GM21367 (cell line): ENCODE measurements around the gene SLC35F5.
"Not testable (repeated sequence)": the region's sequence is repeated elsewhere in the genome, so short reads cannot be mapped to it uniquely, and the experiment has no call there.

Experiments
- ATAC-seq: cut with Tn5 transposase; IDR thresholded peaks from one replicate; pipeline ENCODE4 v1.9.1; 2021; ENCODE audit not compliant: unreplicated experiment

SLC35F5 gene, protein sequence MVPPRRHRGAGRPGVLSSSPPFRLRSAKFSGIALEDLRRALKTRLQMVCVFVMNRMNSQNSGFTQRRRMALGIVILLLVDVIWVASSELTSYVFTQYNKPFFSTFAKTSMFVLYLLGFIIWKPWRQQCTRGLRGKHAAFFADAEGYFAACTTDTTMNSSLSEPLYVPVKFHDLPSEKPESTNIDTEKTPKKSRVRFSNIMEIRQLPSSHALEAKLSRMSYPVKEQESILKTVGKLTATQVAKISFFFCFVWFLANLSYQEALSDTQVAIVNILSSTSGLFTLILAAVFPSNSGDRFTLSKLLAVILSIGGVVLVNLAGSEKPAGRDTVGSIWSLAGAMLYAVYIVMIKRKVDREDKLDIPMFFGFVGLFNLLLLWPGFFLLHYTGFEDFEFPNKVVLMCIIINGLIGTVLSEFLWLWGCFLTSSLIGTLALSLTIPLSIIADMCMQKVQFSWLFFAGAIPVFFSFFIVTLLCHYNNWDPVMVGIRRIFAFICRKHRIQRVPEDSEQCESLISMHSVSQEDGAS

DNA sequence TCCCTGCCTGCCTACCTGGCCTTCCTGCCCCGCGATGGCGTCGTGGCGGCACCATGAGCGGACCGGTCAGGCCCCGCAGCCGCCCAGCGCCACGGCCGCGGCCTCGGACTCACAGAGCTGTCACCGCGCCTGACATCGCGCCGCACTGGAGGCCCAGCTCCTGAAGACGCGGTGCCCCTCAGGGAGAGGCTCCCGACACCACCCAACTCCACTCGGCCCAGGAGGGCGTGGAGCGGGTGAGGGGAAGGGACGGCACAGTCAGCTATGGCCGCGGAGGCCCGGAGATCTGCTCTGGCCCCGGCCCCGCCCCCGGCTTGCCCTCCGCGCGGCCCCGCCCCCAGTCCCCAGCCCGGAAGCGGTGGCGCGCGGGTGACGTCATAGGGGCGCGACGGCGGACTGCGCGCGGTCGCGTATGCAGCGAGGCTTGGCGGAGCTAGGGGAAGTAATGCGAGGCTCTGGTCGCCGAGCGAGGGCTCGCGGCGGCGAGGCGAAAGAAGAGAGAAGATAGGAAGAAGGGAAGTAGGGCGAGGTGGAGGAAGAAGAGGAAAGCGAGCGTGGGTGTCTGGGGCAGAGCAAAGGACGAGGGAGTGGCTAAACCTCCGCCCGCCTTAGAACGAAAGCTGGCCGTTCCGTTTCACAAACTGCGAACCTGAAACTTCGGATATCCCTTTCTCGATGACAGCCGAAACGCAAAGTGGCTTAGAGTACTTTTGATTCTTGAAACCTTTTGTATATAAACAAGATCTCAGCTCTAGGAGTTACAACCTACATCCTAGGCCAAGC lies at the start of gene SLC35F5:
Gene SLC35F5, minus strand, starts transcription at position 288 of the 783 bp plus-strand sequence. Its CDS starts 233 bp downstream, at position 55.
- peak; percentile 82 for ATAC-seq

DNA sequence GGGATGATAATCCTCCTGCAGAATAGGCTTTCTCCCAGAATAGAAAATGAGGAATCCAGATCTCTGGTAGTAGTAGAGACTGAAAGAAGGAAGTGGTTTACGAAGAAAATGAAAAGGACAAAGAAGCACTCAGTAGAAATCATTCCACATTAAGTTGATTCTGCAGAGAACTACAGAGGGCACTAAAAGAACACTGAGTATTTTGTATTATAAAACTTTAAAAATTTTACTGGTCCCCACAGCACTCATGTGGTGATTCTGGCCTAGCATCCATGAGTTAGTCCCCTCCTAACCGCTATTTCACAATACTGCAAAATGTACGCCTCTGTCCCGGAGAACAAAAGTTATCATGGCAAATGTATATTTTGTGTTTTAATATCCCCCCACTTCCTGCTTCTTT lies 42.9 kb upstream of the SLC35F5 start:
- no peak for ATAC-seq

DNA sequence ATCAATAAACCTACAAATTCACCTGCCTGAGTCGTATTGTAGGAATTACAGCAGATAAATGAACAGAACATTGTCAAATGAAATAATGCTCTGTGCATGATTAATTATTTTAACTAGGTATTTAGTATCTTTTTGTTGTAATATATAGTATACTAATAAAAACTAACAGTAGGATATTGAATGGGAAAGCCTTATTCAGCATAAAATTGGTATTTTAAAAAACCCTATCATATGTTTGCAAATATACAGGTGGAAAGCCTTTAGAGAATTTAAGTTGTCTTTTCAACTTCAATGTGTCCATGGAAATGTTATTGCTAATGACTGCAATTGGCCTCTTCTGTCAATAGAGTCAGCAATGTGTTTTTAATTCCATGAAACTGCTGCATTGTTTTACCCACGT lies 40.8 kb upstream of the SLC35F5 start:
- ATAC-seq: no peak

DNA sequence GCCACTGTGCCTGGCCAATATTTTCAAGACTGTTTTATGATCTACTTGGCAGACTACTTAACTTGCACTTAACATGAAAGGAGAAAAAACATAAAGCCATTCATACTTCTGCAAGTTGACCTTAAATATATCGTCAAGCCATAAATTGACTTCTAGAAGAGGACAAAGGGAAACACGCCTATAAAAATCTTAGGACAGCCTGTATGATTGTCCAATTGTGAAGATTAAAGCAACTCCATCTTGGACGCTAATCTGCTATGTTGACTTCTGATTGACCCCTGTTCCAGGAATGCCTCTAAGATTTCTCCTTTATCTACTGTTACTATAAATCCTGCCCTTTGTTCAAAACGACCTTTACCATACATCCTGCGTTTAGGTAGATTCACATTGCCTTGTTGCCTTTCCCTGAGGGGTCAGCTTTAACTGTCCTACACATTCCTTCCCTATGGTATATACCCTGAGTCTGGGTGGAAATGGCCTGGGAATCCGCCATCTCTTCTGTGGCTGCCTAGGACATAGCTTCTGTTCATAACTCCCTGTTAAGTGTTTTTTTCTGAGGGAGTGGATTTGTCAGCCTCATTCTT lies 40.2 kb upstream of the SLC35F5 start:
- no peak for ATAC-seq

DNA sequence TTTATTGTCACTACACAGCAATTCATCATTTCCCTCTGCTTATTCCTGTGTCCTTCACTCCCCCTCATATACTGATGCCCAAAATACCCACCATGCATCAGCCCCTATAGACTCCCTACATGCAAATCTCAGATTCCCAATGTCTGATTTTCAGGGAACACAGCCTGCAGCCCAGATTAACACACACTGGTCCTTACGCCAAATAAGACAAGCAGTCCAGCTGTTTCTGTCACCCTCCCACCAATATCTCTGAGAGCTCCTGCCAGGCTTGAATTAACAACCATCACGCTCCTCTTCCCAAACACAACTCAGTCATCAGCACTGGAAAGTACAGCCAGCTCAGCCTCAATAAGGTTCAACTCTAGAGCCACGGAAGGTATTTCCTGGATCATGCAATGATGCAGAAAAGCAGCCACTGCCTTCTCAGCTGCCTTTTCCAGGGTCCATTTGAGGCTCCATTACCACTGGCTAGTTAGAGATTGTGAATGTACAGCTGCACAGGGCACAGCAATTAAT lies 39.0 kb upstream of the SLC35F5 start:
- ATAC-seq: no peak

DNA sequence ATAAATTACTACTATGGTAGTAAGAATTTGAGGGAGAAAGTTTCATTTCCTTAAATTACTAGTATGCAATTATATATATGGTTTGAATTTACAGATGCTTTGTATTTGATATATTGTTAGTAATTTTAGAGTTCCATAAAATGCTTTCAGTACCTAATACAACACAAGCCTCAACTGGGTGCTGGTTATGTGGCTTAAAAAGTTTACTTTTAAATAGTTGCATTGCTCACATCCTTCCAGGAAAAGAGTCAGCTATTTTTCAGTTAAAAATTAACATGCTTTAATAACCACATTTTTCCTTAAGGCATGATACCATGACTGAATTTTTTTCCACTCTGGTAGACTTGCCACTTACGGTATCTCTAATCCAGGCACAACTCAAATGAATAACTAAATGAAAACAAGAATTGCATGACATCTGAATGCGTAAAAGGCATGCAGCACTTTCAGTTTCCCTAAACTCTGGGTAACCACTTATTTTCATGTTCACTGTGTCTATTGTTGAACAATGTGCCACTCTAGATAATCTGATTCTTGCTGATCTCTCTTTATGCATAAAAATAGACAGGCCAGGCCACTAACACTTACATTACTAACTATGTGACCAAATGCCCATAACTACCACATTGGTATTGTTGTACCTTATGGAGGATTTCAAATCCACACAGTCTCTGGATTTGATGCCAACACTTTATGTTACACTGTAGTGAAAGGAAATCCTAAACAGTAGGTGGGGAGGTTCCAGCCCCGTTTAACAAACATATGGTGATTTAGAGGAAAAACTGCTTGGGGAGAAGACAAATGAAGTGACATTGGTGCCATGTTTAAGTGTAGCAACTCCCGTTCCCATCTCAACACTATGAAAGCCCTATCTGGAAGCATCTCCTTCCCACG lies 35.5 kb upstream of the SLC35F5 start:
- peak; percentile 89 for ATAC-seq

DNA sequence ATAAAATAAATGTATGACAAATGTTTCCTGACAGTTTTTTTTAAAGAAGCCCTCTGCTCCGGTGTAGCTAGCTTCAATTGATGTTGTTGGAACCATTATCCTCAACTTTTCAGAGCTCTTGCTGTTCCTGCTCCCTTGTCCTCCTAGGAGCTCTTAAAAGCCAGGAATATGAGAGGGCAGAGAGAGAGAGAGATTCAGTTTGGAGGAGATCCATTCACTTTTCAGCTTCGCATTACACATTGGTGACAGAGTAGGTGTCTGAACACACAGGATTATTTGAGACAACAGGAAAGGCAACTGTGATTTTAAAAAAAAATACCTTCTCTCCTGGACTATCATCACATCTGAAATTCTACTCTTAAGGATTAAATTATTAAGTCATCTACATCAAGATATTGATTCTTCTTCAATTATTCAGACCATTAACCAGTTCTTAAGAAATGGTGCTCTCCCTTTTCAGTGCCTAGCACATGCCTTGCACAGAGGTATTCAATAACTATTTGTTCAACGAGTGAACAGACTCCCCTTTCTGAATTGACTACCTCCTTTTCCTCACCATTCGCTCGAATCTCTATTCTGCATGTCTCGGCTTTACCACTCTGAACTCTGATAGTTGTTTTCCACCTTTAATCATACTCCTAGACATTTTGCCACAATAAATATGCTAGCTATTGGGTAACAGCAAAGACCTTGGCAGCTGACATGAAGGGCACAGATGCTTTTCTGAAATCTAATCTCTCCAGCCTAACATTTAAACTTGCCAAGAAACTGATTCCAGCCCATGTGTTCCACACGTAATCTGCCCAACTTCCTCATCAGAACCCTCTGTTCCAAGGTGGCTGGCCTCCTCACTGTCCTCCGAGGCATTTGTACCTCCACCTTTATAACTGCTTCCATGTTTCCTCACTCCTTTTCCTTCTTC lies 28.6 kb upstream of the SLC35F5 start:
- ATAC-seq: no peak

DNA sequence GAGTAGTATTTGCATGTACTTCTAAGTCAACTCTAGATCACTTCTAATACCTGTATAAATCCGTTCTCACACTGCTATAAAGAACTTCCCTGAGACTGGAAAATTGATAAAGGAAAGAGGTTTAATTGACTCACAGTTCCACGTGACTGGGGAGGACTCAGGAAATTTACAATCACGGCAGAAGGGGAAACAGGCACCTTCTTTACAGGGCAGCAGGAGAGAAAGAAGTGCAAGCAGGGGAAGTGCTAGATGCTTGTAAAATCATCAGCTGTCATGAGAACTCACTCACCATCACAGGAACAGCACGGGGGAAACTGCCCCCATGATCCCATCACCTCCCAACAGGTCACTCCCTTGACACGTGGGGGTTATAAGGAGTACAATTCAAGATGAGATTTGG lies 24.0 kb upstream of the SLC35F5 start:
- no peak for ATAC-seq

DNA sequence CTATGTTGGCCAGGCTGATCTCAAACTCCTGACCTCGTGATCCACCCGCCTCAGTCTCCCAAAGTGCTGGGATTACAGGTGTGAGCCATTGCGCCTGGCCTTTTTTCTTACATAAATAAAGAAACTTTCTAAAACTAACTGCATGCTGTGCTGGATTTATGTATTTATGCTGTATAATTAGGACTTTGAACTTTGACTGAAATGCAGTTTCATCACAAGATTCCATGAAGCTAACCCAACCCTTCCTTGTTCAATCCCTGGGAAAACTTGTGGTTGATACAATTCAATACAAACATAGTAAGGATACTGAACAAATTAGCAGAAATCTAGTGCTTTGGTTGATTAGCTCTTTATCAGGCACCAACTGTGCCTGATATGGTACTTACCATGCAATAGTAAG lies 20.9 kb upstream of the SLC35F5 start:
- ATAC-seq: no peak

DNA sequence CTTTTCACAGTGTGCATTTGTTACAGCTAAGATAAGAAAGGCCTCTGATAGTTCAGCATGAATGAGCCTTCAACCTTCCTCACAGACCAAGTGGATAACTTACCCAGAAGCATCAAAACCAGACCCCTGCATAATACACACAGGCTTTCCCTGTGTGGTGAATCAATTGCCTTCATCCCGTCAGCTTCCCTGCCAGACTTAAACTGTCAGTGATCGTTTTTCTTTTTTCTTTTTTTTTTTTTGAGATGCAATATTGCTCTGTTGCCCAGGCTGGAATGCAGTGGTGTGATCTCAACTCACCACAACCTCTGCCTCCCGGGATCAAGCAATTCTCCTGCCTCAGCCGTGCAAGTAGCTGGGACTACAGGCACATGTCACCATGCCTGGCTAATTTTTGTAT lies 20.5 kb upstream of the SLC35F5 start:
- no peak for ATAC-seq

DNA sequence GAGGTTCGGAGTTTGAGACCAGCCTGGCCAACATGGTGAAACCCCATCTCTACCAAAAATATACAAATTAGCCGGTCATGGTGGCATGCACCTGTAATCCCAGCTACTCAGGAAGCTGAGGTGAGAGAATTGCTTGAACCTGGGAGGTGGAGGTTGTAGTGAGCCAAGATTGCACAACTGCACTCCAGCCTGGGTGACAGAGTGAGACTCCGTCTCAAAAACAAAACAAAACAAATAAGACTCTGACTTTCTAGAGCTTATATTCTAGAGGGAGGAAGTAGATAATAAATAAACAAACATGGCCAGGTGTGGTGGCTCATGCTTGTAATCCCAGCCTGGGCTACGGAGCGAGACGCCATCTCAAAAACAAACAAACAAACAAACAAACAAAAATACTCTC lies 18.2 kb upstream of the SLC35F5 start:
- ATAC-seq: not testable (repeated sequence)

DNA sequence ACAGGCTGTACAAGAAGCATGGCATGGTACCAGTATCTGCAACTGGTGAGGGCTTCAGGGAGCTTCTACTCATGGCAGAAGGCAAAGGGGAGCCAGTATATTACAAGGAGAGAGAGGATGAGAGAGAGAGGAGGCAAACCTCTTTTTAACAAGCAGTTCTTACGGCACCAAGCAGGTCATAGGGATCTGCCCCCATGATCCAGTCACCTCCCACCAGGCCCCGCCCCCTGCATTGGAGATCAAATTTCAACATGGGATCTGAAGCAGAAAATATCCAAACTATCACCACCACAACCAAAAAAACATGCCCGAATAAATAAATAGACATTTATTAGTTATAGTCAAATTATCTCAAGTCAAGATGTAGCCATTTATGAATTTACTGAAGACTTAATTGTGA lies 14.5 kb upstream of the SLC35F5 start:
- no peak for ATAC-seq

DNA sequence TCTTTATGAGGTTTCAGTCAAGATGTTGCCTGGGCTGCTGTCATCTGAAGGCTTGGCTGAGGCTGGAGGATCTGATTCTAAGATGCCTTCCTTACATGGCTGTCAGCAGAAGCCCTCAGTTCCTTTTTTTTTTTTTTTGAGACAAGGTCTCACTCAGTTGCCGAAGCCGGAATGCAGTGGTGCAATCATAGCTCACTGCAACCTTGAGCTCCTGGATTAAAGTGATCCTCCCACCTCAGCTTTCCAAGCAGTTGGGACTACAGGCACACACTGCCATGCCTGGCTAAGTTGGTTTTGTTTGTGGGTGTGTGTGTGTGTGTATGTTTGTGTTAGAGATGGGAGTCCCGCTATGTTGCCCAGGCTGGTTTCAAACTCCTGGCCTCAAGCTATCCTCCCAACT lies 13.1 kb upstream of the SLC35F5 start:
- ATAC-seq: no peak

DNA sequence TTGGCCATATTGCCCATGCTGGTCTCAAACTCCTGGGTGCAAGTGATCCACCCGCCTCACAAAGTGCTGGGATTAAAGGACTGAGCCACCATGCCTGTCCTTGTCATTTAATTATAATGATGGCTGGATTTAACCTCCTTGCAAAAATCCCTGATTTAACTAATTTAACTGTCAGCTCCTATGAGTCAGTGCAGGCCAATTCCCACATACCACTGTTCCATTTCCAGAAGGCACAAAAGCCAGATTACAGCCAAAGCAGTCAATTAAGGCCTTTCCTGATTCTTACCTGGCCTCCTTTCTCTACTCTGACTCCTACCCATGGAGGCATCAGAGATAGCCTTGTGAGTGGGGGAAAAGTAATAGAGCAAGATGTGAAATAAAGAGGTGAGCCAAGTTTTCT lies 12.3 kb upstream of the SLC35F5 start:
- no peak for ATAC-seq

DNA sequence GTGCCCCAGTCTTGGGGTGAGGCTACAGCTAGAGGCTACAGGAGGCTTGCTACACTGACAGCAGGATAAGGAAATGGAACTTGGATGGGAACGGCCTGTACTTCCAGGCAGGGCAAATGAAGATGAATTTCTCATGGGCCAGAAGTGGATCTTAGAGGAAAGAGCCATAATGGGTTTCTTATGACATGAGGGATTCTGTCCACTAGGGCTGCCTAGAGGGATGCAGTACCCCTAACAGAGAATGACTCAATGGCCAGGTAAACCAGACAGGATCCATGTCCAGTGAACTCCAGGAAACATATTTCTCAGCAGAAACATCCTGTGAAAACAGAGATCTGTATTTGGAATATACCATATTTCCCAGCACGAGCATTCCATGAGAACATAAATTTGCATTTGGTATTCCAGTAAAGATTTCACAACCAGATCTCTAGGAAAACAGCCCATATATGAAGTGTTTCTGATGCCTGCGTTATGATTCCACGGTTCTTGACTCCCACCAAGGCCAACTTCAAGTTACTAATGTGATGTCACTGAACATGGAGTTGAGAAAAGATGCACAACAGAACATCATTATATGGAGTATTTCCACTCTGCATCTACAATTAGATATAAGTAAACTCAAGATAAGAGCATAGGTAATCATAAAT lies 11.5 kb upstream of the SLC35F5 start:
- ATAC-seq: no peak

DNA sequence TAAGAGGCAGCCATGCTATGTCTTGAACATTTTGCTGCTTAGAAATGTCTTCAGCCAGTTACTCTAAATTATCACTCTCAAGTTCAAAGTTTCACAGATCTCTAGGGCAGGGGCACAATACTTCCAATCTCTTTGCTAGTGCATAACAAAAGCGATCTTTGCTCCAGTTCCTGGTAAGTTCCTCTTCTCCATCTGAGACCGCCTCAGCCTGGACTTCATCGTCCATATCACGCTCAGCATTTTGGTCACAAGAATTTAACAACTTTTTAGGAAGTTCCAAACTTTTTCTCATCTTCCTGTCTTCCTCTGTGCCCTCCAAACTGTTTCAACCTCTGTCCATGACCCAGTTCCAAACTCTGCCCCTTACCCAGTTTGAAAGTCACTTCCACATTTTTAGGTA lies 8.8 kb upstream of the SLC35F5 start:
- ATAC-seq: no peak

DNA sequence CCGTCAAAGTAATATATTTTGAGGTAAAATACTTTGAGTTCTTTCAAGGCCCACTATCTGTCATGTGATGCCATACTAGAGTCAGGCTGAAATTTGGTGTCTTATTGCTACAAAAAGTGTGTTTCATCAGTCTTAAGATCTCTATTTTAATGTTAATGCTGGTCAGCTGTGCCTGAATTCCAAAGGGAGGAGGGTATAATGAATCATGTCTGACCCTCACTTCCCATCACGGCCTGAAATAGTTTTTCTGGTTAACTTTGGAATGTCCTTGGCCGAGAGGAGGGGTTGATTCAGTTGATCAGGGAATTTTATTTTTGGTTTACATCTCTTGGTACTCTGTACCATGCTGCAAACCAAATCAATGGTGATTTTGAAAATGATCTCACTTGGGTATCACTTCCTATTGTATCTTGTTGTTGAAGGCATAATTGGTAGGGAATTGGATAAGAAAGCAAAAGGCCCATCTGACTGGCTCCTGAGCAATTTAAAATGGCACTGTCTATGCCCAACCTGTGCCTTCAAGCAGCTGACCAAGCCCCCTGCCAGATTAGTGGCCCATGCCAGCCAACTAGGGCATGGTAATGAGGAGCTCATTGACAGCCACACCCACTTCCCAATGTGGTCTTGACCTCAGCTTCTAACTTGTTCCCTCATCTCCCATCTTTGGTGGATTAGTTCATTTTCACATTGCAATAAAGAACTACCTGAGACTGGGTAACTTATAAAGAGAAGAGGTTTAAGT lies 6.1 kb upstream of the SLC35F5 start:
- ATAC-seq: no peak

DNA sequence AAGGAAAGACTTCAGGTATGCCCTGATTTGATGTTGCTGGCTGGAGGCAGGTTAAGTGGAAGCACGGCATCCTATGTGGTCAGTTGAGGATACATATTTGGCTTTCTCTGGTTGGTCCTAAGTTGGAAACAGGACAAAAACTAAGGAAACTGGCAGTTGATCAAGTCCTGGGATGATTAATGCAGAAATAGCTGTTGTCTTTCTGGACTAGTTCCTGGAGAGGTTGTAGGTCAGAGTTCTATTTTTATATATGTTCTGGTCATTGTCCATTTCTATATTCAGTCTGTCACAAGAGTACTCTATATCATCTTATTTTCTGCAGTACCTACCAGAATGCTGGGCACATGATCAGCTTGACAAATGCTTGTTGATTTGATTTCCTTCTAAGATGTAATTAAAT lies 4.0 kb upstream of the SLC35F5 start:
- no peak for ATAC-seq
